KOPT-K1 (cell line): ENCODE results near the gene TSPAN9.

Source experiments
- H3K27ac ChIP-seq: fragments of 200-600 bp; sonication (generic); 2 replicates; pipeline ENCODE4 v1.5.1; 2016; ENCODE audit warnings: antibody characterized with exemption, mild to moderate bottlenecking, low read depth, low read length; ENCODE audit not compliant: poor library complexity, severe bottlenecking
- H3K36me3 ChIP-seq: fragments of 200-600 bp; sonication (generic); 2 replicates; pipeline ENCODE4 v1.5.1; 2017; ENCODE audit warnings: antibody characterized with exemption, mild to moderate bottlenecking, low read length, moderate library complexity; ENCODE audit not compliant: insufficient read depth
- H3K9me3 ChIP-seq: fragments of 200-600 bp; sonication (generic); 2 replicates; pipeline ENCODE4 v1.5.1; 2017; ENCODE audit warnings: antibody characterized with exemption, low read length, mild to moderate bottlenecking; ENCODE audit not compliant: insufficient read depth, poor library complexity, severe bottlenecking

The TSPAN9 gene

DNA sequence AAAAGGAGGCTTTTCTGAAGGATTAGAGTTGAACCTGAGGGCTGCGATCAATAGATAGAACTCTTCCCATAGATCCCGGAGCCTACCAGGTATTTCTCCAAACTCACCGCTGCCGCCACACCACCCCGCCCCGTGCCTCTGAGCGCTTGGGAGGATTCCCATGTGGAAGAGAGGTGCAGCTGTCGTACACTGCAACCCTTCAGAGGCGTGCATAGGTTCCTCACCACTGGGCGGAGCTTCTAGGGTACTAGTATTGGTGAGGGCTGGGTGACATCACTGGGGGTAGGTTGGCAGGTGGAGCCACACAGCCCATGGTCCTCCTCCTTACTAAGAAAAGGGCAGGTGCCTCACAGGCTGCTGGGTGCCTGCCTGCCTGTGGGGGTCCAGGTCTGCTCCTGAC is 127.0 kb downstream of the TSPAN9 start:
- Histone ChIP-seq H3K9me3 (no peaks in the 10 kb centered on the region), H3K27ac (no peak overlapping the region), H3K36me3 (no peaks in the 10 kb centered on the region)

DNA sequence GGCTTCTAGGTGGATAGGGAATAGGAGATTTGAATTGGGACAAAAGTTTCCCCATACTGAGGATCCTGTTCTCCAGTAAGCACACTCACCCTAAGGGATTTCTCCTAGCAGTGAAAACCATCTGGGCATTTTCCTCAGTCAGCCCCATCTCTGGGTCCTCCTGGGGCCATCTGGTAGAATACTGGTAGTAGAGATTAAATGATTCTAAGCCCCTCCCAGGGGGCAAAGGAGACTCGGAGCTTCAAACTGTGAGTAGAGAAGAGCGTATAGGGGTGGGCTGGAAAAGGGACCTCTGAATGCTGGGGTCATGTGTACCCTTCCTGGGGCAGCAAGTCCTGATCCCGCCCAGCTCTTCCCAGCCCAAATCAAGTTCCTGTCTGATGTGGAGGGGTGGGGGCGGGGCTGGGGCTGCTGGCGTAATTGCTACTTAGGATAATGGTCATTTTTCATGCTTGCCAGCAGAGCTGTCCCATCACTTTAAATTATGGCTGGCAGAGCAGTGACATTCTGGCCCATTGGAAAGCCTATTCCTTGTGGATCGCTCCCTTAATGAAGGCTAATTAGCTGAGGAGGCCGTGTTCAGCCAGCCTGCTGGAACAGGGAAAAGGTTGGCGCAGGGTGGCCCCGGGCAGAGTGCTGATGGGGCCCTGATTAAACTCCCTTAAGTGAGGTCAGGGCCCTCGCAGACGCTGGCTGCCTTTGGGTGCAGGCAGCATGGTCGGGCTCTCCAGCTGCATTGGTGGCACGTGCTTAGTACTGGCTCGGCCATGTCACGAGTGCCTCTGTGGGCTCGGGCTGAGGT is 127.8 kb downstream of the TSPAN9 start:
- Histone ChIP-seq H3K9me3 (no peaks in the 10 kb centered on the region), H3K27ac (no peak overlapping the region), H3K36me3 (no peaks in the 10 kb centered on the region)

DNA sequence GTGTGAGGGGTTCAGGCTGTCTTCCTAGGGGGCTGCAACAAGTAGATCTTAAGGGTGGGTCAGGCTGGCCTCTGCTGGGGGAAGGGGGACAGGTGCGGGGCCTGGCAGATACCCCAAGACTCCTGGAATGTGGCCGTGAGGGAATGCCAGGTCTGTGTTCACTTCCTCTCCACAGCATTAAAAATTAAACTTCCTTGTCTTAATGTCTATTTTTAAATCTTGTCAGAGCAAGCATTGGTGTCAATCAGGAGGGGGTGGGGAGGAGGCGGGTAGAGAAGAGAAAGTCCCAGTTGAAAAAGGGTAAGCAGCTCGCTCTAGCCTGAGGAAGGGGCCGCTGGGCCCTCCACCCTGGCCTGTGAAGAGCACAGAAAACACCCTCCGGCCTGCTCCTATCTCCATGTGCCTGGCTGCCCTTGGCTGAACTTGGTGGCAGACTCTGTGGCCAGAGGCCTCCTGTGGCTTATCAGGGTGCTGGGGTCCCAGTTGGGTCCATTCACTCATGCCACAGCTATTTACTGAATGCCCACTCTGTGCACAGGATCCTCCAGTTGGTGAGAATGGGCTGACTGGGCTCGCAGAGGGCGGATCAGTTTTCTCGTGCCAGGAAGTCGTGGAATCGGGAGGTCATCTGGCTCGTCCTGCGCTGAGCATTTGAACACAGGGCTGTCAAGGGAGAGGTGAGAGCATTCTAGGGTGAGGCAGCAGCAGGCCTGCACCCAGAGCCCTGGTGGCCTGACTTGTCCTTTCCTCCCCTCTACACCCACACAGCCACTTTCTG is 128.8 kb downstream of the TSPAN9 start:
- Histone ChIP-seq H3K27ac (no peak overlapping the region), H3K9me3 (no peaks in the 10 kb centered on the region), H3K36me3 (no peaks in the 10 kb centered on the region)

DNA sequence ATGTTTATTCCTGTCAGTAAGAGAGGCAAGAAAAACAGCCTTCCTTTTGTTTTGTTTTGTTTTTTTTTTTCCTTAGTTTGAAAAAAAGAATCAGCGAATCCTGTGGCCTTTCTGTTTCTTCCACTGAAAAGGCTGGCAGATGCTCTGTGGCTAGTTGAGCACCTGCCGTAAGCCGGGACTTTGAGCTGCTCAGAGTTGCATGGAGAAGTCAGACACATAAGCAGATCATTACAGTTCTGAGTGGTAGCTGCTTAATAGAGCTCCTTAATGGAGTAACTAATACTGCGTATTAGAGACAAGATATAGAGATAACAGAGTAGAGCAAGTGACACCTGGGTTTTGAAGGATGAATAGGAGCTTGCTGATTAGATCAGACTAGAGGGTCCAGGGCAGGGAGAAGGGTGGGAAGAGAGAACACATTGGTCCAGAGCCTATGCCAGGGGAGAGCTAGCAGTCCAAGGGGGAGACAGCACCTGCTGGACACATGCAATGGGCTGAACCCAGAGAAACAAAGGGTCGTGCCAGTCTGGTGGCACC is 129.4 kb downstream of the TSPAN9 start:
- no peaks in the 10 kb centered on the region for H3K9me3 ChIP-seq
- H3K27ac ChIP-seq, result no peak overlapping the region
- H3K36me3 ChIP-seq, result no peaks in the 10 kb centered on the region

DNA sequence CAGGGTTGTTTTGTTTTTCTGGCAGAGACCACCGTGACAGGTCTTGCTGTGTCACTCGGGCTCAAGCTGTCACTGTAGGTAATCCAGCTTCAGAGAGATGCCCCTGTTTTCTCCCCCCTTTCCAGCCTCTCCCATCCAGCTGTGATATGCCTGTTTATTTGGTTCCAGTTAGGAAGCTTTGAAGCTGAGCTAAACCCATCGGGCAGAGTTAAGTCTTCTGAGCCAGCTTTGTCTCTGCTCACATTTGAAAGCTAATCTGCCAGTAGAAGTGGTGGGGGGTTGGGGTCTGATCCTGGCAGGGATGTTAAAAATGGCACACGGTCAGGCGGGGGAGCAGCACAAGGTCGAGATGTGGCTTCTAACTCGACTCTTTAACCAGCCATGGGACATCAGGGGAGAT is 130.0 kb downstream of the TSPAN9 start:
- no peaks in the 10 kb centered on the region for H3K36me3 ChIP-seq
- H3K27ac ChIP-seq, result no peak overlapping the region

DNA sequence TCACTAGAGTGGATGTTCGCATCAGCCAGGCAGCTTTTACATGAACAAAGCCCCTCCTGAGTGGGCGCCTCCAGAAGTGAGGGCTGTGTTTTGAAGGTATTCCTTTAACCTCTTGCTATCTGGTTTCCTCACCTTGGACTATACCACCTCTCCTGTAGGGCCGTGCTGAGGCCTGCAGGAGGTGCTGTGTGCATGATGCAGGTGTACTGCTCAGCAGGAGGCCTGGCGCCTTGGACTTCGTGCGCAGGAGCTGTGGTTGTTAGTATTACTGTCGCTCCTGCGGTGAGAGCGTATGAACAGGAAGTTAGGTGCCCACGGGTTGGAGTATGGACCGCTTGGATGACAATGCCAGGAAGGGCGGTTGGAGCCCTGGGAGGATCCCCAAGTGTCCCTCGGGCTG is 130.7 kb downstream of the TSPAN9 start:
- Histone ChIP-seq H3K27ac (no peak overlapping the region), H3K9me3 (no peaks in the 10 kb centered on the region), H3K36me3 (no peaks in the 10 kb centered on the region)

More for the DNA sequence above, 130.0 kb downstream of the TSPAN9 start:
- H3K9me3 ChIP-seq, result no peaks in the 10 kb centered on the region

DNA sequence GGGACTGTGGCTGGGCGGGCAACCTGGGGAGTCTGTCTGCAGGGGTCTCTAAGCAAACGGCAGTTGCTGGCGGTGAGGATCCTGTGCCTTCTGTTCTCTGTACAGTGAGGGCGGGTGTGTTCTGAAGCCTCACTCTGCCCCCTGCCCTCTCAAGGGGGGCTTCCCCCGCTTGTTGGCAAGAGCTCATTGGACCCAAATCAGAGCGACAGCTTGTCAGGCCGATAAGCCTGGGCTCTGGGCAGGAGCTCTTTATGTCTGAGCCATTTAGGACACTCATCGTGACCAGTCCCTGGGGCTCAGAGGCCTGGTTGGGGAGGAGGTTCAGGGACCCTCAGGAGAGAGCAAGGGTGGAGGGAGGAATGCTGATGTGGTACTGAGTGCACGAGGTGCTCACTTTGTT is 136.0 kb downstream of the TSPAN9 start:
- no peaks in the 10 kb centered on the region for H3K9me3 ChIP-seq
- no peaks in the 10 kb centered on the region for H3K36me3 ChIP-seq
- H3K27ac ChIP-seq, result no peak overlapping the region

DNA sequence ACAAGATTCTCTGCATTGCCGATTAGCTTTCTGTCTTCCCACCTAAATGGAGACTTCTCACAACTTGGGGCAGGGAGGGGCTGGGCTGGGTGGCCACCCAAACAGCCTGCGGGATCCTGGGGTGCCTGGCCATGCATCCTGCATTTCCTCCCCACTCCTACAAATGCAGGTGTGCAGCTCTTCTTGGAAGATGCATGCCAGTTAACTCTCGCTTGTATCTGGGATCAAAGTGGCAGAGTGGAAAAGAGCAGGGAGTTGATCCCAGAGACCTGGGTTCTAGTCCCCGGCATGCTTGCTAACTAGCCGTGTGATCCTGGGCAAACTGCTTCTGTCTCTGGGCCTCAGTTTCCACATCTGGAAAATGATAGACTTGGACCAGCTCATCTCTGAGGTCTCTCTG is 136.6 kb downstream of the TSPAN9 start:
- Histone ChIP-seq H3K36me3 (no peaks in the 10 kb centered on the region), H3K27ac (no peak overlapping the region), H3K9me3 (no peaks in the 10 kb centered on the region)

DNA sequence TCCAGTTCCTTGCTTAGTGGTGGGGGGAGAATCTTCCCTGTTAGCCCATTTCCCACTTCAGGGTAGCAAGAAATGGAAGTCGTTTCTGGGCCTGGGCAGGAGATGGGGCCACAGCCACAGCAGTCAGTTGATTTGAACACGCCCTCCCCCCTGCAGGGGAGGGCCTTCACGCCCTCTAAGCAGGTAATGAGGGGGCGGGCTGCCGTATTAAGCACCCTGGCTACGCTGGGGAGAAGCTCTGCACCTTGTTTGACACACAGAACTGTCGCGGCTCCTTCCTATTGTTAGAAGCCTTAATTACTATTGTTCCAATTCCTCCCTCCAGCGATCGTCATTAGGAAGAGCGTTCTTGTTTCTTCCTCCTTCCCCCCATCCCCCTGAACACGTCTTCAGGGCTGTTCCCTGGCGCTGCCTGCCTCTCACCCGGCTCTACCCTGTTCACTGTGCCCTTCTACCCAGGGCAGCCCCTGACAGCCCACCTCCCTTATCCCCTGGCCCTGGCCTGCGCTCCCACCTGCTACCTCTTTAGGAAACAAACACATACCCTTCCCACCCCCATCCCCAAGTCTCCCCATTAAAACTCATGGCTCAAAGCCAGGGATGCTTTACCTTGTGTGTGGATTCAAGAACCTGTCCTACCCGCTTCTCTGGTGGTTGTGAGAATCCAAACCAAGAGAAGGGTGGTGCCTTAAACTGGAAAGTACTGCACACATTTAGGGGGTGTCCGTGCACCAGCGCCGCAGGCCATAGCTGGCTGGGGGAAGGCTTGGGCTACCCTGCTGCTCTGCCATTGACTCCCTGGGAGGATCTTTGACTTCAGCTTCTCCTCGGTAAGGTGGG is 137.6 kb downstream of the TSPAN9 start:
- Histone ChIP-seq H3K27ac (no peak overlapping the region), H3K36me3 (no peaks in the 10 kb centered on the region), H3K9me3 (no peaks in the 10 kb centered on the region)

DNA sequence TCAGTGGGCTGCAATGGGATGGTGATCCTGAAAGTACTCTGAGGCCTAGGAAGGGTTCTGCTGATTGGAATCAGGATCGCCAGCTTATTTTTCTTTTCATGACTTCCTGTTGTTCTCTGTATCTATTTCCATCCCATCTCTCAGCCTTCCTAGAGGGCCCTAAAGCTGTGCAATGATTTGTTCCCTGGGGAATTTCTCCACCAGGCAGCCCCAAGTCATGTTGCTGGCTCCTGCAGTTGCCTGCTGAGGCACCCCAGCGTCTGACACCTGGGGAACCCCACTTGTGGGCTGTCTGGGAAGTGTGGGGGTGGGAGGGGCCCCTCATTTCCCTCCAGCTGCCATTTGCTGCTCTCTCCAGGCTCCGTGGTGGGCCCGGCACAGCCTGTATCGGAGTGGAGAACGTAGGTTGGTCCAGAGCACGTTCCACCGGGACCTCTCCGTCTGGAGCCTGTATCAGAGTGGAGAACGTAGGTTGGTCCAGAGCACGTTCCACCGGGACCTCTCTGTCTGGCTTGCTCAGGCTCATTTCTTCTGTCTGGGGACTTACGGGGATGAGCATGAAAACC is 138.3 kb downstream of the TSPAN9 start:
- no peak overlapping the region for H3K27ac ChIP-seq
- H3K36me3 ChIP-seq, result no peaks in the 10 kb centered on the region
- no peaks in the 10 kb centered on the region for H3K9me3 ChIP-seq

DNA sequence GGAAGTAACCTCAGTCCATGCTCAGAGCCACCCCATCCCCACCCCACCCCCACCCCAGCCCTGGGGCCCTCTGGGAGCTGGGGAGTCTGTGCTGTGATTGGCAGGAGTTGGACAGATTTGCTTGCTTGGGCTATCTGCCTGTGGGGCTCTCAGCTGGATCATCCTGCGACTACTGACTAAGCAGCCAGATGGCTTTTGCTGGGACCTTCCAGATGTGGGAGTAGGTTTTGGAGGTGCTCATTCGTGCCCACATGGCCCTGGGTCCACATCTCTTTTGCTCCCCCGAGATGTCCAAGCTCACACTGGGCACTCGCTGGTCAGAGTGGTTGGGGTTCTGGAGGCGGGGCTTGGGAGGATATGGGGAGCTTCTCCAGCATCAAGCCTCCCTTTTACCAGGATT is 138.9 kb downstream of the TSPAN9 start:
- H3K9me3 ChIP-seq, result no peaks in the 10 kb centered on the region
- no peak overlapping the region for H3K27ac ChIP-seq
- no peaks in the 10 kb centered on the region for H3K36me3 ChIP-seq

DNA sequence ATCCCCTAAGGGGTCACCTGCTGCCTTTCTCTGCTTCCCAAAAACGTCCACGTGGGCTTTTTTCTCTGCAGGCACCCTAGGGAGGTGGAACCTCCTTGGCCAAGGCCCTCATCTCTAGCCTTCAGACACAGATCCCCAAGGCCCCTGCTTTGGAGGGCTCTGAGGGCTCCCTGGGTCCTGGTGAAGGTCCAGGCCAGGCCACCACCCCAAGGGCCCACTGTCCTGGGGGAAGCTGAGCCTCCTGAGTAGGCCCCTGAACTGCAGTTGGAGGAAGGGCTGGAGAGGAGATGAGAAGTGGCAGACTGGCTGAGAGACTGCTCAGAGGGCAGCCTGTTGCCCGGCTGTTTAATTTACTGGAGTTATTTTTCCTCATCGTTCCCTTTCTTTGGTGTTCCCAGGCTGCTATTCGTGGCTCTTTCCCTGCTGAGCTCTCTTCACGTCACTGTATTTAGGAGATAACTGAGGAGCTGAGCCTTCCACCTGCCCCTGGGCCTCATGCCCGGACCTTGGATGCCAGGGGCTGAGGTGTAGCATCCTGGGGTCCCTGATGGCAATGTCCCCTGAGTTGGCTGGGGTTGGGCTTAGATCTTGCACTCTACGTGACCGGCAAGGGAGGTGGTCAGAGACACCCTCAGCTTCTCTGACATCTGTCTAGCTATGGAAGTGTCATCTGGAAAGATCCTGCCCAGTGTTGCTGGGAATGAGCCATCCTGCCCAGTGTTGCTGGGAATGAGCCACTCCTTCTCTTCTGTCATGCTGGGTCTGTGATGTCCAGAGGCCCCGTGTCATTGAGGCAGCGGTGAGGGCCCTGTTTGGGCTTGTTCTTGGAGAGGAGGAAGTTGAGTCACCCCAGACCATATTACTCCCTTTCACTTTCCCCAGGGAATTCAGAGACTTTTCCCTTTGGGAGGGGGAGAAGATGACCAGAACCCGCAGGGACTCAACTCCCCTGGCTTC is 139.8 kb downstream of the TSPAN9 start:
- Histone ChIP-seq H3K27ac (no peak overlapping the region), H3K36me3 (no peaks in the 10 kb centered on the region), H3K9me3 (no peaks in the 10 kb centered on the region)

DNA sequence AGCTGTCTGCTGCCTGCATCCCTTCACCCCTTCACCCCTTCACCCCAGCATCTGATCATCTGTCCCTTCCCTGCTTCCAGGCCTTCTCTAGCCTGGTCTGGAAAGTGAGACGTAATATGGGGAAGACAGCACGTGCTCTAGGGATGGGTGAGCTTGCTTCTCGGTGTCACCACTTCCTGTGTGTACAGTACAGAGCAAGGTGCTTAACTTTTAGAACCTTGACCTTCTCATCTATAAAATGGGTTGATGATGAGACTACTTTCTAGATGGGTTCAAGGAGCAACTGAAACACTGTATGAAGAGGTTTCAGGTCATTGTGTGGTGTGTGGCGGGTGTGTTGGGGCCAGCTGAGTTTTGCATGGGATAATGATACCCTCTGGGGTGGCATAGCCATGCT is 140.5 kb downstream of the TSPAN9 start:
- no peaks in the 10 kb centered on the region for H3K36me3 ChIP-seq
- H3K27ac ChIP-seq, result no peak overlapping the region
- H3K9me3 ChIP-seq, result no peaks in the 10 kb centered on the region
